Activated CD4-positive, CD25-positive, alpha-beta regulatory T cell treated with anti-CD3 and anti-CD28 coated beads, Interleukin-2, amount 50 U/mL, for 72 hours (primary cell): ENCODE results near the gene ATP2A3.
A peak's percentile ranks its signal among the peaks of the same experiment; 100 is the strongest.

Experiments
- DNase-seq: peaks from one replicate; pipeline ENCODE4 v3.0.0; 2021

ATP2A3 gene

DNA sequence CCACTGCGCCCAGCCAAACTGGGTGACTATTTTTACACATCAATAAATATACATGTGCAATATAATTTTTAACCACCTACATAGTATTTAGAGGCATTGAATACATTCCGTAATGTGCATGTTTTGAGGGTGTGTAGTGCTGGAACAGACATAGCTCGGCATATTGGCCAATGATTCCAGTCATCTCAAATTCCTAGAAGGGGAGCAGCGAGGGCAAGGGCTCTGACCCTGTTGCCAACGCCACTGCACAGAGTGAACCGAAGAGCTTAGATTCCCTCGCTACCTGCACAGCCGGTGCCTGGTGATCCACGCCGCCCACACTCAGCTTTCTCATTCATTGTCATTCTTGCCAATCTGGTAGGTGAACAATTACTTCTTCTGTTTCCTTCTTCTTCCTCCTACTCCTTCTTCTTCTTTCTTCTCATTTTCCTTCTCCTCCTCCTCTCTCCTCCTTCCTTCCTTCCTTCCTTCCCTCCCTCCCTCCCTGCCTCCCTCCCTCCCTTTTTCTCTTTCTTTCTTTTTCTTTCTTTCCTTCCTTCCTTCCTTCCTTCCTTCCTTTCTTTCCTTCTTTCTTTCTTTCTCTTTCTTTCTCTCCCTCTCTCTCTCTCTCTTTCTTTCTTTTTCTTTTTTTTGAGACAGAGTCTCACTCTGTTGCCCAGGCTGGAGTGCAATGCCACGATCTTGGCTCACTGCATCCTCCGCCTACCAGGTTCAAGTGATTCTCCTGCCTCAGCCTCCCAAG is 26.3 kb upstream of the ATP2A3 start:
- DNase-seq, result no peak

DNA sequence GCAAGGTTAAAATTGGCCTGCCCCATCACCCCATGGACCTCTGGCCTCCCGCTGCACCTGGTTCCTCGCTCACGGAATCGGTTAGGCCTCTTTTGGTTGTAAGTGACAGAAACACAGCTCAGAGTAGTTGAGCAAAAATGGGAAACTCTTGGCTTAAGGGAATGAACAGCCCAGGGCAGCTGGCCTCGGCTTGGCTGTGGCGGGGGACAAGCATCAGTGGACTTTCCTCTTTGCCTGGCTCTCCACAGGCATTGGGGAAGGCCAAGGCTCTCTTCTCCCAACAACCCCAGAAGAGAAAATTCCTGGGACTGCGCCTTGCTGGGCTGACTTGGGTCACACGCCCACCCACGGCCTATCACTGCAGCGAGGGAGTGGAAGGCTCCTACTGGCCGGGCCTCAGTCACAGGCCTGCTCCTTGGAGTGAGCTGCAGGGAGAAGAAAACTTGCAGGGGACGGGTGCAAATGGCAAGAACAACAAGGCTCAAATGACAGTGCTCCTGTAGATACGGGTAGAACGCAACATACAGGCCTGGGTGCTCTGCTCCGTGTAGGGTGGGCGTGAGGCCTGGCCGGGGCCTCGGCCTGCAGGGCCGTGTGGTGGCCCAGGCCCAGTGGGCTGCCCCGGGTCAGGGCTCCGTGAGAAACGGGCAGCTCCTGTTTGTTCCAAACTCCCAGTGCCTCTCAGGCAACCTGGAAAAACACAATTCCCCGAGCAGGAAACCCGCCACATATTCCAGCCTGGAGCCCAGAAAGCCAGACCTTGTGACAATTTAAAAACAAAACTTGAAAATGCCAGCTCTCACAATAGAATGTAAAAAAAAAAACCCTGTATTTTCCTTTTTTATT is 25.0 kb upstream of the ATP2A3 start:
- no peak for DNase-seq

DNA sequence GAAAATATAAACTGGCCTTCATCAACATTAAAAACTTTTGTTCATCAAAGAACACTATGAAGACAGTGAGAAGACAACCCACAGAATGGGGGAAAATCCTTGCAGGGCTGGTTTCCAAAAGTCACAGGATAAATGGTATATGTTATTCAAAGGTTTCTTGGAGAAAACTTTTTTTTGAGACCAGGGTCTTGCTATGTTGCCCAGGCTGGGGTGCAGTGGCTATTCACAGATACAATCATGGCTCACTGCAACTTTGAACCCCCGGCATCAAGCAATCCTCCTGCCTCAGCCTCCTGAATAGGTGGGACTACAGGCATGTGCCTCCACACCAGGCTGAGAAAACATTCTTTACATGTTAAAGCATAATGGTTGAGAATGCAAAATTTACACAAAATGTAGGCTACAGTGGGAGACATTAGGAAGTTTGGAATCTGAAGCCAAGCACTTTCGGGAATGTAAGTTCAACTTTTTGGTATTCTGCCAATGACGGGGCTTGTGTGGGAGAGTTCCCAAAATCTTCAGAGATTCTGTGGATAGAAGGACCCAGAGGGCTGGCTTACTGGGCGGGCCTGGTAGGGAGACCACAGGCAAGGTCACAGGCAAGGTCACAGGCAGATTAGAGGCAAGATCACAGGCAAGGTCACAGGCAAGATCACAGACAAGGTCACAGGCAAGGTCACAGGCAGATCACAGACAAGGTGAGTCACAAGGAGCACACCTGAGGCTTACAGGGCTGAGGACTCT is 24.2 kb upstream of the ATP2A3 start:
- DNase-seq, result no peak

DNA sequence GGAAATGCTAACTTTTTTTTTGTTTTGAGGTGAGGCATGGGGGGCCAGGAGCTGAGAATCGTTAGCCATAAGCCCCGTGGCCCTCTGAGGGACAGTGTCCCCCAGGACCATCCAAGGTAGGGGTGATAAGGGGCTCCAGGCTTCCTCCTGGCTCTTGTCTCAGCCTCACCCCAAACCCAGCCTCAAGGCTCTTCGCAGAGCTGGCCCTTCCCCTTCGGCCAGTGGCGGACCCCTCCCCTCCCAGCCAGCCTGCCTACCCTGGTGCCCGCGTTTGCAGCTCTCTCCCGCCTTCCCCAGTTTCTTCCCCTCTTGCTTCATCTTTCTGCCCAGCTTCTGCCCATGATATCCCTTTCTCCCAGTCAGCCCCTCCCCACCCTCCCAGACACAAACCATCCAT is 22.7 kb upstream of the ATP2A3 start:
- no peak for DNase-seq

DNA sequence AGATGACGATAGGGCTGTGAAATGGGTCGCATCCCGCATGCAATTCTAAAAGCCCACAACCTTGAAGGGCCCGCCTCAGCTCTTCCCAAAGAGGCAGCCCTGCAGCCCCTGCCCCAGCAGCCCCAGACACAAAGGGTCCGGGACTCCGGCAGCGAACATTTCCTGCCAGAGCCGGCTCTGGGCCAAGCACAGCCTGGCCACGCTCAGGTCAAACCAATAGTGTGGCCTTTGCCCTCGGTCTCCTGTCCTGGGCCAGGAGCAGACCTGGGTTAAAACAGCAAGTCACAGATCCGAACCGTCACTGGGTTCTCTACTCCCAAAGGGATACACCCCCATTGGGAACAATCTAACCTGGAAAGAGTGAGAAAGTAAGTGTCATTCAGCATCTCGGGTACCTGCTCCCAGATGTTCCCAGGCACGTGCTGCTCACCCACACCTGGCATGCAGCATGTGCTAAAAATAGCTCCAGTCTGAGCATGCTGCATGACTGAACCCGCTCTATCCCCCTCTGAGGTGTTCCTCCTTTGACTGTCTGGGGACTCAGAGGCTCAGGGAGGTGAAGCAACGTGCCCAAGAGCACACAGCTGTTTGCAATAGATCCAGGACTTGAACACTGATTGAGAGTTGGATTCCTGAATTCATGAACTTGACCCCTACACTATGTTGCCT is 22.2 kb upstream of the ATP2A3 start:
- no peak for DNase-seq

DNA sequence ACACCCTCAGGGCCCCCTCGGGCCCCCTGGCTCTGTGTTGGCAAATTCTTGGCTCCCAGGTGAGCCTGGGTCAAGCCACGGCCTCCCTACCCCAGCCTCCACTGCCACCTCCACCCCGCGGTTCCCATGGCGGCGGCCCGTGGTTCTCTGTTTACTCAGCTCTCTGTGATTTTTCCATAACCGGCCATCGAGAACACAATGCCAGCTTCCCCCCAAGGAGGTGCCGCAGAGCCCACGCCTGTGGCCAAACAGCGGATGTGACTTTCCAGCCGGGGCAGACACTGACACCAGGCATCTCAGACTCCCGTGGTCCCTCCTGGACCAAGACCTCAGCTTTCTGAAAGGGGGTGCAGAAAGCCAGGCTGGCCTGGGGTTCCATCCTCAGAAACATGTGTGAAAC is 21.6 kb upstream of the ATP2A3 start:
- no peak for DNase-seq

DNA sequence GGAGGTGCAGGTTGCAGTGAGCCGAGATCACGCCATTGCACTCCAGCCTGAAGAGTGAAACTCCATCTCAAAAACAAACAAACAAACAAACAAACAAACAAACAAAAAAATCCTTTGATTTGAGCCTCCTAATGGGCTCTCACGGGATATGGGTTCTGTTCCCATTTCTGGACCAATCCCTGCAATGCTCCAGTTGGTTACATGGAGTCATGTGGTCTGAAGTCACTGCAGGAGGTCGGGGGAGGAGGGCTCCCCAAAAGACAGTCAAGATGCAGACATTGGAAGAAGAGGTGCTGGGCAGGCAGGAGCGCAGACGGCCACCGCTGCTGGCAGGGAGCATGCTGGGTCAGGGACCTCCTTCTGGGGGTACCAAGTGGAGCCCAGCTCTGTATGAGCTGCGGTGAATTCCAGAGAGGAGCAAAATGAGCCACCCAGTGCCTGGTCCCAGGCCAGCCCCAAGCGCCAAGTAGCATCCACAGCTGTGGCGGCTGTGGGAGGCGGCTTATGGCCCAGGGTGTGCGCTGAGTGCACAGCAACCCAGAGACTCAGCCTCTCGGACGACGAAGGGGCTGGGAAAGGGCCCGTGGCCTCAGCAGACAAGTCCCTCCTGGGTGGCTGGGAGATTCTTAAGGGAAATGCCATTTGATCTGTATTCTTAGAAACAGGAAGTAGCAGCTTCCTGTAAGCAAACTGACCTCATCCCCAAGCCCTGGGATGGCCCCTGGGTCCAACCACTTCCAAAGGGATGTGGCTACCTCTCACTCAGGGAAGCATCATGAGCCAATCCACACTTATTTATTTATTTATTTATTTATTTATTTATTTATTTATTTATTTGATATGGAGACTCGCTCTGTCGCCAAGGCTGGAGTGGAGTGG is 19.6 kb upstream of the ATP2A3 start:
- DNase-seq, result peak; percentile 23

DNA sequence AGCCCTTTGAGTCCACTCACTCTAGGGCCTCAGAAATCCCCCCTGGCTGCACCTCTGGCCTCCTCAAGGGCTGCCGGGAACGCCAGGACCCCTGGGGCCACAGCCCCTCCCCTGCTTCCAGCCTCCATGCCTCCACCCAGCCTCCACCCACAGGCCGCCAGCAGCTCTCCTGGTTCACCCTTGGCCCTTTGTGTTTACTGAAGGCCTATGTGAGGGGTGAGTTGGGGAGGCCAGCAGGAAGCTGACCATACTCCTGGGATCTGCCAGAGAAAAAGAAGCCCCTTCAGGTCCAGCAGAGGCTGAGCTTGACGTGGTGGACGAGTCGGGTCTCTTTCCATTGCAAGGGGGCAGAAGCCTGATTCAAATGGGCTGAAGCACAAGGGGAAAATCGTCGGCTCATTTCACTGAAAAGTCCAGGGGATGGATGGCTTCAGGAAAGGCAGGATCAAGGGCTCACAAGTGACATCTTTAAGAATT is 18.3 kb upstream of the ATP2A3 start:
- DNase-seq, result no peak

DNA sequence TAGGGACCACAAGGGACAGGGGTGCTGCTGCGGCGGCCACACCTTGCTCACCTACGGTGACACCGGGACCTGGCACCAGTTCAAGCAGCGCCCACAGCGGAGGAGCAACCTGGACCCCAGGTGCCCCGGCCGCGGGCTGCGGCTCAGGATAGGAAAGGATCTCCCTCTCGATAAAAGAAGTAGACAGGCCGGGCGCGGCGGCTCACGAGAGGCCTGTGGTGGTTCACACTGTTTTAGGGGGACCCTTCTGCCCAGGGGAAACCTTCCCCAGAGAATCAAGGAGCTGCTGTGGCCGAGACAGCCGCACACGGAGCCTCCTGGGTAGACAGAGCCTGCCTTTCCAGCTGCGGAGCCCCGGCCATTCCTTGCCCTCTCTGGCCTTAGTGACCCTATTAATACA is 17.9 kb upstream of the ATP2A3 start:
- DNase-seq, result no peak

DNA sequence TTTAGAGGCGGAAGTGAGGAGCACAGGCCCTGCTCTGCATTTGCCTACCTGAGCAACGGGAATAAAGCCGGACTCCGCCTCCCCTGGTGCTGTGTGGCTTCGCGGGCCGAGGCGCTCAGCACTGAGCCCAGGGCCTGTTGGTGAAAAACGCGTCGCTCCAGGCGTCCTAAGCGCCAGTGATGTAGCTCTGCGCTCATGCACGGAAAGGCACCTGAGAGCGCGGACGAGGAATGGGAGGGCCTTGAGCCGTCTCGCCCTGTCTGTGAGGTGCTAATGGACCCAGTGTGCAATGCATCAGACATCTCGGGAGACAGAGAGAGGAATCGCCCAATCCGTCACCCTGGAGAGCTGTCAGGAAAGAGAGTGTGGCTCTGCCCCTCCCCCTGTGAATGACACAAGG is 17.2 kb upstream of the ATP2A3 start:
- no peak for DNase-seq

DNA sequence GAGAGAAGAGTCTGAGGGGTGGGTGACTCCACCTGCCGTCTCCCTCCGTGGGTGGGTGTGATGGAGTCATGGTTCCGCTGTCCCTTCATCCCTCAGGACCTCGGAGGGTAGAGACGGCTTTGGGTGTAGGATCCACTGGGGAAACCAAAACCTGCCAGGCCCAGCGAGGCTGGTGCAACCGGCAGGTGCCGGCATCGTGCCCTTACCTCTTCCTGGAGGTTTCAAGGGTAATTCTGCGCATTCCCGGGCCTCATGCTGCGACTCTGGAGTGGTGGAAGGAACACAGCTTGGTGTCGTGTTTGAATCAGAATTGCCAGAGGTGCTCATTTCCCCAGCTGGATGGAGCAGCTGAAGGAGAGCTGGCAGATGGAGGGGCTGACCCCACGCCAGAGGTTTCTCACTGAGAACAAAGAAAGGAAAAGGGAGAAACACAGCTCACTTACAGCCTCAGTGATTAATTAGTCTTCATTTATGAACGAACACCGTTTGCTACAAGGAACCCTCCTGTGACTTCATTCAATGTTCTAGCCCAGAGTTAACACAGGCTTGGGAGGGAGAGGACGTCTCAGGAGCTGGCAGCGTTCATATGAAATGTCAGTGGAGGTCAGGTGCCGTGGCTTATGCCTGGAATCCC is 16.3 kb upstream of the ATP2A3 start:
- no peak for DNase-seq

DNA sequence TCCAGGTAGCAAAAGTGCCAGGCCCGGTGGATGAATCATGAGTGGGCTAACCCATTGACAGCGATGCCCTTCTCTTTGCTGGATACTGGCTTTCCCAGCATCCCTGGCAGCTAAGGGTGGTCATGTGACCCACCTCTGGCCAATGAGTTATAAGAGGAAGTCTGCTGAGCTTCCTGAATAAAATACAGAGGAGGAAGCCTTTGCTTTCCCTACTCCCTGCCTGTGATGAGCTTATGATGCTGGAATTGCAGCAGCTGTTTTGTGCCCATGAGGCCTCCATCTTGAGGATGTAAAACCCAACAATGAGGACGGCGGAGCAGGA is 15.0 kb upstream of the ATP2A3 start:
- no peak for DNase-seq

DNA sequence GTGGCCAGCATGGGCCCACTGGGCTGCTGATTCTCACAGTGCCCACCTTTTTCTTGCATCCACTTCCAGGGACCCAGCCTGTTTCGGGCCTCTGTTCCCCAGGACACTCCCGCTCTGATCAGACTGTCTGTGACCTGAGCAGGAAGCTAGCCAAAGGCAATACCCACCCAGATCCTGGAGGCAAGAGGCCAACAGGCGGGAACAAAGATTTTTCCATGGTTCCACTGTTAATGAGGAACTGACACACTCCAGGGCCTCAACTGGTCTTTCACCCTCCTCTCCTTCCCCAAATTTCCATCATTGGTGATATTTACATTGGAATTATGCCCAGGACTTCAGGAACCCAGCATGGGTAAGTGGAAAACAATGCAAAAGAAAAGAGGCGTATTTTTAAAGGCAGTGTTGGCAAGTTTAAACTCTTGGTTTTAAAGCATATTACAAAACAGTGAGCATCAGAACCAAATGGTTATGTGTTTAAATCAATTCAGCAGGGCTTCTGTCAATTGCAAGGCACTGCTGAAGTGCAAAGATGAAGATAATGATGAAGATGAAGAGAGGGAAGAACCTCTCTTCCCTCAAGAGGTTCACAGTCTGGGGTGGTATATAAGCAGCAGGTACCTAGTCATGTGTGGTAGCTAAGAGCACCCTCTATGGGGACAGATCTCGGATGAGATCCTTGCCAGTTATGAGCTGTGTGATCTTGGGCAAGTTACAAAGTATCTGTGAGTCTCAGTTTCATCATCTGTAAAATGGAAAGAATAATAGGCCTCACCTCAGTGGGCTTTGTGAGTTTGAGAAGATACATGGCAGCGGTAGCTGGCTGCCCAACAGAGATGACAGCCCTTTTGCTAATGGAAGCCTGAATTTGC is 14.4 kb upstream of the ATP2A3 start:
- DNase-seq, result no peak

DNA sequence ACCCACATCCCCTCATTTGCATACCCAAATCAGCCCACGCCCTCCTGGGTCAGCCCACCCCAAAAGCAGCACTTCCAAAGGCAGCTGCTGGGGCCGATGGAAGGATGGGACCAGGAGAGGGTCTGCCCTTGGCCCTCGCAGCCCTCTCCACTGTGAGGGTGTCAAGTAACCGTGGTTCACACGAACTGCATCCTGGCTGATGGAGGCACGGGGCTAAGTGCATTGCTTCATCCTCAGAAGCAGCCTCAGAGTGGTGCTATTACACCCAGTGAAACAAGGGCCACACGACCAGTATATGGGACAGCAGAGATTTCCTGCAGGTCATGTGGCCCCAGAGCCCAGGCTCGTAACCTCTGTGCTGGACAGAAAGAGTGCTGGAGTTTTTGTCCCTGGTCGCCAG is 13.2 kb upstream of the ATP2A3 start:
- no peak for DNase-seq

DNA sequence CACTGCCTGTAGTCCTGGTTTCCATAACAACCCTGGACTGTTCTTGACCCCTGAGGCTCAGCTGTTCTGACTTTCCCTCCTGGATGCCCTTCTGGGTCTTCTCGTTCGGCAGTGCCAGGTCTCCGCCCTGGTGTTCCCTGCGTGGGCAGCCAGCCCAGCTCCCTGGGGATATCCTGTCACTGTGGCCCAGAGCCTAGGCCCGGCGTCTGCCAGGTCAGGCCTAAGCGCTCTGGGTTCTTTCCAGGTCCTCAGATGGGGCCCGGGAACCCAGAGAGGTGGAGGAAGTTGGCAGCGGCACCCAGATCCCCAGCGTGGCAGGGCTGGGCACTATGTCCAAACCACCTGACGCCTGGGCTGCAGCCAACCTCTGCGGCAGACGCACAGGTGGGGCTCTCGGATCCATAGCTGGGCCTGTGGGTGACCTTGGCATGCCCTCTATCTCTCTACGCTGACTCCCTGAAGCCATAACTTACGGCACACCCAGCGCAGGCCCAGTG is 12.5 kb upstream of the ATP2A3 start:
- no peak for DNase-seq

DNA sequence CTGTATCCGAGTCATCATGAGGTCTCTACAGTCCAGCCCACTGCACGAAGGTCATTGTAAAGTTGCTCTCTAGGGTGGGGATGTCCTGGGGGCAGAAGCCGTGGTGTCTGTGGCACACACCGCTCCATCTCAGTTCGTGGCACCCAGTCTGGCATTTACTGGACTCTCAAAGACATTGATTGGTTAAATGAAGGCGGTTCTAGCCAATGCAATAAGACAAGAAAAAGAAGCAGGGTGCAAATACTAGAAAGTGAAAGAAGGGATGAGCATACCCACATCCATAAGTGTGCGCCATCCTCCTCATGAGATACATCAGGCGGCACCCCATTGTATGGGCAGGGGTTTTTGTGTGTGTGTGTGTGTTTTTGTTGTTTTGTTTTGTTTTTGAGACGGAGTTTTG is 10.7 kb upstream of the ATP2A3 start:
- no peak for DNase-seq

DNA sequence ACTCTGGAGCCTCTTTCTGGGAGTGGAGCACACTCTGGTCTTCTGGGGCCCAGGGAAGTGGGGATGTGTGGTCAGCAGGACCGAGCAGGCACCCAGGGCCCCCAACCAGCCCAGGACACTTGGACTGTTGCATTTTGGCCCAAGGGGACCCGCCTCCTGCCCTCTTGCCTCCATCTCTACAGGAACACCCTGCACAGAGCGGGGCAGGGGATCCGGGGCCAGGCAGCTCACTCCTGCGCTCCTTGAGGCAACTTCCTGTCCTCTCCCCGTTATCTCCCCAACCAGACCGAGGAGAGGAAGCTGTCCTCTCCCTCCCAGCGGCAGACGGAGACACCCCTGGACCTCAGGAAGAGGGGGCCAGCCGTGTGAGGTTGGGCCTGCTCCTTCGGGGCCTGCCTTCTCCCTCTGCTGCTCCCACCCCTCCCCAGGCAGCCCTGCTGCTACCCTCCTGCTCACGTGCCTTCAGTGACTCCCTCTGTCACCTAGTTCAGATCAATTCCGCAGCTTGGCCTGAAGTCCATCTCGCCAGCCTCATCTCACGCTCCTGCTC is 10.0 kb upstream of the ATP2A3 start:
- no peak for DNase-seq

DNA sequence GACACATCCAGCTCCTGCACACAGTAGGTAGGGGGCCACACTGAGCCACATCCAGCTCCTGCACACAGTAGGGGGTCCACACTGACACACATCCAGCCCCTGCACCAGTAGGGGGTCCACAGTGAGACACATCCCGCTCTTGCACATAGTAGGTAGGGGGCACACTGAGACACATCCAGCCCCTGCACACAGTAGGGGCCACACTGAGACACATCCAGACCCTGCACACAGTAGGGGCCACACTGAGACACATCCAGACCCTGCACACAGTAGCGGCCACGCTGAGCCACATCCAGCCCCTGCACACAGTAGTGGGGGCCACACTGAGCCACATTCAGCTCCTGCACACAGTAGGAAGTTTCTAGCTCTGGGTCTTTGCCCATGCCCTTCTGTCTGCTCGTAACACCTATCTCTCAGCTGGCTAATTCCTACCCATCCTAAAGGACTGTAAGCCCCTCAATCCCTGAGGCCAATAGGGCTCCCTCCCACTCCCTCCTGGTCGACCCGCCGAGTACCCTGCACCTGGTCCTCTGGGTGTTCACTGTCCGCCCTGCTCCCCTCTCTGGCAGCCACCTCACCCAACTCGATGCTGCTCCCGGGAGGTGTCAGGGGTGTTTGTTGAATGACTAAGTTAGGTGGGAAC is 9.4 kb upstream of the ATP2A3 start:
- DNase-seq, result no peak

DNA sequence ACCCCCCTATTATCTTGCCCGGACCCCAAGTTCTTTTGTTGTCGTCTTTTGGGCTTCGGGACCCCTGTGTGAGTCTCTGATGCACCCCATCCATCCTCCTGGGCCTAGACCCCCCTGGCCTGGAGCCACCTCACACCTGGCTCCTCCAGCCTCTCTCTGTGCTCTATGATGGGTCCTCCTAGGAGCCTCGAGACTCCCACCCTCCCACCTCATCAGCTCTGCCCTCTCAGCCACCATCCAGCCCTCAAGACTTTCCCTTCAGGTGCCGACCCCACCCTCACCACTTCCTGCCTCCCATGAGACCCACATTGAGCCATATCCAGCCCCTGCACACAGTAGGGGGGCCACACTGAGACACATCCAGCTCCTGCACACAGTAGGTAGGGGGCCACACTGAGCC is 8.7 kb upstream of the ATP2A3 start:
- DNase-seq, result no peak

DNA sequence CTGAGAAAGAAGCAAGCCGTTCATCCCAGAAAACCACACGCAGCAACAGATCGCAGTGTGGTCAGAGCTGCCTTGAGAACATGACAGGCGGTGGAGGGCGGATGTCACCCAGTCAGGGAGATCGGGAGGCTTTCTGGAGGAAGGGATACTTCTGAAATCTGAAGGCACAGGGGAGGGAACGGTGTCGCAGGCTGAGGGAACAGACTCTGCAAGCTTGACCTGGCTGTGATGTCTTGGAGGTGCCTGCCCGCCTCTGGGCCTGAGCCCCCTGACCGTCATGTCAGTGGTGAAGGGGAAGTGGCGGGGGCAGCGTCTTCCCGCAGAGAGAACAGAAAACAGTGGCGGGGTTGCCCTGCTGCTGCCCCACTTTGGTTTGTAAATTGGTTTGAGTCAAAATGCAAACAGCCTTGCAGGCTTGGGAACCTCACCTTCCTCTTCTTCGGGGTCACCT is 8.1 kb upstream of the ATP2A3 start:
- no peak for DNase-seq
